HepG2 (cell line): ENCODE results near the gene MYO18A. TPM values are rescaled to one million over a fixed set of nuclear protein-coding genes. Genes with fewer than 3 reads are reported as not detected.

ENCODE experiments used
- ATF4 ChIP-seq, 2 experiments: fragments of 450-650 bp in 1 of 2; sonication (generic) in 1 of 2; formaldehyde crosslinking; IDR thresholded peaks; 2 replicates each; pipeline versions ENCODE4 v1.5.0 to v1.8.0; 2020 to 2022; ENCODE audit warnings: mild to moderate bottlenecking in 1 of 2, missing genetic modification reagents in 1 of 2
- E2F2 ChIP-seq: sonication (generic); formaldehyde crosslinking; IDR thresholded peaks from 2 replicates; pipeline ENCODE4 v1.4.0; 2020; ENCODE audit warnings: missing genetic modification reagents, borderline replicate concordance
- GLMP ChIP-seq: sonication (generic); formaldehyde crosslinking; IDR thresholded peaks from 2 replicates; pipeline ENCODE4 v1.9.0; 2021; ENCODE audit warnings: missing genetic modification reagents, mild to moderate bottlenecking, borderline replicate concordance
- GTF2F1 ChIP-seq: fragments of 150-350 bp; IDR thresholded peaks from 2 replicates; pipeline ENCODE4 v1.6.1; 2014; ENCODE audit warnings: low read length
- HOXA5 ChIP-seq: sonication (generic); formaldehyde crosslinking; IDR thresholded peaks from 2 replicates; pipeline ENCODE4 v1.4.0; 2020; ENCODE audit warnings: missing genetic modification reagents
- KDM2A ChIP-seq: sonication (generic); formaldehyde crosslinking; IDR thresholded peaks from 2 replicates; pipeline ENCODE4 v1.4.0; 2020; ENCODE audit warnings: low read depth, missing genetic modification reagents, borderline replicate concordance
- KDM3A ChIP-seq: IDR thresholded peaks from 2 replicates; pipeline ENCODE4 v1.6.1; 2018; ENCODE audit warnings: low read depth, missing compliant biosample characterization
- MAX ChIP-seq: IDR thresholded peaks from 2 replicates; pipeline ENCODE4 v1.6.1; 2012; ENCODE audit warnings: inconsistent platforms
- POGZ ChIP-seq: sonication (generic); formaldehyde crosslinking; IDR thresholded peaks from 2 replicates; pipeline ENCODE4 v1.4.0; 2020; ENCODE audit warnings: mild to moderate bottlenecking, missing genetic modification reagents
- RBM22 ChIP-seq: fragments of 200-400 bp; formaldehyde crosslinking; optimal IDR thresholded peaks from 2 replicates; pipeline ENCODE3; 2017; ENCODE audit warnings: mild to moderate bottlenecking, low read length, moderate library complexity
- SKI ChIP-seq: fragments of 450-650 bp; IDR thresholded peaks from one replicate; pipeline ENCODE4 v1.6.1; 2018; ENCODE audit warnings: mild to moderate bottlenecking; ENCODE audit not compliant: partially characterized antibody
- TBL1XR1 ChIP-seq: fragments of 150-350 bp; IDR thresholded peaks from 2 replicates; pipeline ENCODE4 v1.6.1; 2014; ENCODE audit warnings: borderline replicate concordance, low read length; ENCODE audit not compliant: partially characterized antibody
- TBX2 ChIP-seq: sonication (generic); formaldehyde crosslinking; IDR thresholded peaks from 2 replicates; pipeline ENCODE4 v1.5.0; 2020; ENCODE audit warnings: missing genetic modification reagents, mild to moderate bottlenecking, borderline replicate concordance
- XRCC5 ChIP-seq: fragments of 200-400 bp; formaldehyde crosslinking; optimal IDR thresholded peaks from 2 replicates; pipeline ENCODE3; 2017; ENCODE audit warnings: mild to moderate bottlenecking, low read length
- YY1 ChIP-seq: IDR thresholded peaks from 2 replicates; pipeline ENCODE4 v1.6.1; 2011; ENCODE audit warnings: low read length, low read depth, moderate library complexity, mild to moderate bottlenecking; ENCODE audit not compliant: insufficient read depth, insufficient replicate concordance
- ZBTB4 ChIP-seq: sonication (generic); formaldehyde crosslinking; IDR thresholded peaks from 2 replicates; pipeline ENCODE4 v1.4.0; 2020; ENCODE audit warnings: missing genetic modification reagents, mild to moderate bottlenecking, borderline replicate concordance
- ZNF160 ChIP-seq: sonication (generic); formaldehyde crosslinking; IDR thresholded peaks from 2 replicates; pipeline ENCODE4 v1.8.0; 2022; ENCODE audit warnings: mild to moderate bottlenecking, inconsistent platforms, missing genetic modification reagents
- ZNF414 ChIP-seq: sonication (generic); formaldehyde crosslinking; IDR thresholded peaks from 2 replicates; pipeline ENCODE4 v1.5.0; 2020; ENCODE audit warnings: missing genetic modification reagents
- ZNF430 ChIP-seq: sonication (generic); formaldehyde crosslinking; IDR thresholded peaks from 2 replicates; pipeline ENCODE4 v1.9.0; 2021; ENCODE audit warnings: mild to moderate bottlenecking, missing genetic modification reagents
- ZNF512 ChIP-seq: sonication (generic); formaldehyde crosslinking; IDR thresholded peaks from 2 replicates; pipeline ENCODE4 v1.4.0; 2020; ENCODE audit warnings: mild to moderate bottlenecking, missing genetic modification reagents
- polyA plus RNA-seq, 8 experiments: library from polyadenylated mRNA; depleted of rRNA in 3 of 8; stranded (reverse) in 7 of 8; unstranded in 1 of 8; fragments of >200 nt; fragmentation: Illumina TruSeq in 4 of 8; extraction: Trizol in 4 of 8; gene quantifications; 2 replicates each; pipeline versions ENCODE4 v1.2.1 to v1.2.3, GENCODE V29; 2011 to 2016; ENCODE audit warnings: low read depth in 4 of 8, missing spikeins in 1 of 8, mixed read lengths in 1 of 8; ENCODE audit not compliant: insufficient read depth in 1 of 8
- total RNA-seq, 5 experiments: library from RNA; depleted of rRNA; stranded (reverse); fragments of >200 nt; fragmentation: Illumina TruSeq; extraction: Trizol; gene quantifications; 2 replicates each; pipeline ENCODE4 v1.2.3, GENCODE V29; 2016; ENCODE audit warnings: low read depth in 1 of 5

The MYO18A gene
- total and polyA plus RNA-seq, 2 of the 13 experiments (the other 11 are each of a cell fraction or from before 2014, with no cell fraction given) = 16.8 to 24.8 TPM

- TF ChIP-seq GLMP (CRISPR knock-in tag) = no peak
- TF ChIP-seq ZNF512 (CRISPR knock-in tag) = no peak
- TF ChIP-seq ZNF430 (CRISPR knock-in tag) = no peak
- TF ChIP-seq SKI = peak; percentile 46
- peak; percentile 88 for TF ChIP-seq YY1
- peak; percentile 76; the same call in 1 of the 2 replicates for TF ChIP-seq ZBTB4 (CRISPR knock-in tag)
- TF ChIP-seq TBL1XR1 = no peak
- no peak for TF ChIP-seq GTF2F1
- TF ChIP-seq ZNF160 (CRISPR knock-in tag) = 0 out of 2 replicates have a peak, but pooled peaks have one; percentile 33
- no peak for TF ChIP-seq MAX
- peak; percentile 82; the same call in 1 of the 2 replicates for TF ChIP-seq KDM2A (CRISPR knock-in tag)
- no peak for TF ChIP-seq E2F2 (CRISPR knock-in tag)
- peak; percentile 74 for TF ChIP-seq HOXA5 (CRISPR knock-in tag)
- peak; percentile 89 for TF ChIP-seq POGZ (CRISPR knock-in tag)
- peak; percentile 72; the same call in 1 of the 2 replicates for TF ChIP-seq TBX2 (CRISPR knock-in tag)
- TF ChIP-seq ATF4 (CRISPR knock-in tag; IDR thresholded peaks at IDR 0.05) = no peak
- TF ChIP-seq ZNF414 (CRISPR knock-in tag) = peak; percentile 59; the same call in 1 of the 2 replicates
- peak; percentile 62 for TF ChIP-seq XRCC5
- no peak for TF ChIP-seq RBM22
- TF ChIP-seq KDM3A (CRISPR knock-in tag) = peak; percentile 96; the same call in 1 of the 2 replicates
Measured at GRCh38 chr17:29148790-29149430, 31.3 kb downstream of the MYO18A start (continued).
